GOT3 (cell line): Measurements from ENCODE around the gene PCDHB5.
A peak's percentile ranks its signal among the peaks of the same experiment; 100 is the strongest.
"Not testable (repeated sequence)": the region's sequence is repeated elsewhere in the genome, so short reads cannot be mapped to it uniquely, and the experiment has no call there.

ENCODE experiments used
- DNase-seq: peaks from one replicate; lab custom pipeline; 2025; ENCODE audit warnings: mixed read lengths; lab: John Stamatoyannopoulos, UW

The PCDHB5 gene

DNA sequence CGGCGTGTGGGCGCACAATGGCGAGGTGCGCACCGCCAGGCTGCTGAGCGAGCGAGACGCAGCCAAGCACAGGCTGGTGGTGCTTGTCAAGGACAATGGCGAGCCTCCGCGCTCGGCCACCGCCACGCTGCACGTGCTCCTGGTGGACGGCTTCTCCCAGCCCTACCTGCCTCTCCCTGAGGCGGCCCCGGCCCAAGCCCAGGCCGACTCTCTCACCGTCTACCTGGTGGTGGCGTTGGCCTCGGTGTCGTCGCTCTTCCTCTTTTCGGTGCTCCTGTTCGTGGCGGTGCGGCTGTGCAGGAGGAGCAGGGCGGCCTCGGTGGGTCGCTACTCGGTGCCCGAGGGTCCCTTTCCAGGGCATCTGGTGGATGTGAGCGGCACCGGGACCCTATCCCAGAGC, 17.1 kb downstream of the PCDHB5 start:
- not testable (repeated sequence) for DNase-seq

DNA sequence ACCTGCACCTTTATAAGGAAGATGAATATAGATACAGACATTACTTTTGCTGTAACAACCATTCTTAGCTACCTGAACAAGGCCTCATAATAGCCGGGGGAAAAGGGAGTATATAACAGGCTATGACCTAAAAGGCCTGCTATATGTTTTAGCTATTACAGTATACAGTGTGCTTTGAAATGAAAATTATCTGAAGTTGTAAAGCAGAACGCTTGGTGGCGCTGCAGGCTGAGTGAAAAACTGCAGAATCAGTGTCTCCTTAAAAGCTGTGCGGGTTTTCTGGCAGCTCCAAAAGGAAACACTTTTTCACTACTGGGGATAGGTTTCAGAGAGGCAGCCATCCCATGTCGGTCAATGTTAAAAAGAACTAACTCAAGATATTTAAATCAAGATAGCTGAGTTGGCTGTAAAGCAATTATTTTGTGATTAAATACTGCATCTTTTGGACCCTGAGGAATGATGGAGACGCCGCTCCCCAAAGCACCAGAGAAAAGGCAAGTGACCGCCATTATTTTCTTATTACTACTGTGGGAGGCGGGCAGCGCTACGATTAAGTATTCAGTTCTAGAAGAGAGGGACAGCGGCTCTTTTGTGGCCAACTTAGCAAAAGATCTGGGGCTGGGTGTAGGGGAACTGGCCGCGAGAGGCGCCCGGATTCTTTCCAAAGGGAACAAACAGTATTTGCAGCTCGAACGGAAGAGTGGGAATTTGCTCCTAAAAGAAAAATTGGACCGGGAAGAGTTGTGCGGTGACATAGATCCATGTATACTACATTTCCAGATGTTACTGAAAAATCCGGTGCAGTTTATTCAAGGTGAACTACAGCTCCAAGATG, 20.8 kb downstream of the PCDHB5 start:
- no peak for DNase-seq

DNA sequence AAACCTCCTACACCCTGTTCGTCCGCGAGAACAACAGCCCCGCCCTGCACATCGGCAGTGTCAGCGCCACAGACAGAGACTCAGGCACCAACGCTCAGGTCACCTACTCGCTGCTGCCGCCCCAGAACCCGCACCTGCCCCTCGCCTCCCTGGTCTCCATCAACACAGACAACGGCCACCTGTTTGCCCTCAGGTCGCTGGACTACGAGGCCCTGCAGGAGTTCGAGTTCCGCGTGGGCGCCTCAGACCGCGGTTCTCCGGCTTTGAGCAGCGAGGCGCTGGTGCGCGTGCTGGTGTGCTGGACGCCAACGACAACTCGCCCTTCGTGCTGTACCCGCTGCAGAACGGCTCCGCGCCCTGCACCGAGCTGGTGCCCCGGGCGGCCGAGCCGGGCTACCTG, 22.4 kb downstream of the PCDHB5 start:
- DNase-seq: not testable (repeated sequence)

DNA sequence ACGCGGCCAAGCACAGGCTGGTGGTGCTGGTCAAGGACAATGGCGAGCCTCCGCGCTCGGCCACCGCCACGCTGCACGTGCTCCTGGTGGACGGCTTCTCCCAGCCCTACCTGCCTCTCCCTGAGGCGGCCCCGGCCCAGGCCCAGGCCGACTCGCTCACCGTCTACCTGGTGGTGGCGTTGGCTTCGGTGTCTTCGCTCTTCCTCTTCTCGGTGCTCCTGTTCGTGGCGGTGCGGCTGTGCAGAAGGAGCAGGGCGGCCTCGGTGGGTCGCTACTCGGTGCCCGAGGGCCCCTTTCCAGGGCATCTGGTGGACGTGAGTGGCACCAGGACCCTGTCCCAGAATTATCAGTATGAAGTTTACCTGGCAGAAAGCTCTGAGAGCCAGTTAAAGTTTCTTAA, 22.9 kb downstream of the PCDHB5 start:
- not testable (repeated sequence) for DNase-seq

DNA sequence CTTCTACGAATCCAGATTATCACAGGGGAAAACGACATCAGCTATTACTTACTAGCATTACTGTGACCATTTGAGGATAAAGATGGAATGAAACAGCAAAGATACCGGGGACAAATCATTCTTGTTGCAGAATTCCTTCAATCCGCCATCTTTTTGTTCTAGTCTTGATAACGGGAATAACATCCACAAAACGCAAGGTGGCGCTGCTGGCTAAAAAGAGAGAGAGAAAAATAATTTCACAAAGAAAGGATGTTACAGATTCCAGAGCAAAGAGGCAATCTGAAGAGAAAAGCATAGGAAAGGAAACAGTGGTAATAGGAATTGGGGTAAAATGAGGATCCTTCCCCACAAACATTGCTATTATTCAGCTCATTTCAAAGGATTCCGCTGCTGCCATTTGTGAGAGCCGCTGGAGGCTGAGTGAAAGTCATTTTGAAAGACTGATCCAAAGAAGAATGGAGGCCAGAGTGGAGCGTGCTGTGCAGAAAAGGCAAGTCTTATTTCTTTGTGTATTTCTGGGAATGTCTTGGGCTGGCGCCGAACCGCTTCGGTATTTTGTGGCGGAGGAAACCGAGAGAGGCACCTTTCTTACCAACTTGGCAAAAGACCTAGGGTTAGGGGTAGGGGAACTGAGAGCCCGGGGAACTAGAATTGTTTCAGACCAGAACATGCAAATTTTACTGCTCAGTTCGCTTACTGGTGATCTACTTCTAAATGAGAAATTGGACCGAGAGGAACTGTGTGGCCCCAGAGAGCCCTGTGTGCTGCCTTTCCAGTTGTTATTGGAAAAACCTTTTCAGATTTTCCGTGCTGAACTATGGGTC, 37.6 kb downstream of the PCDHB5 start, which contains the start of gene PCDHB7:
Gene PCDHB7, plus strand, starts transcription at position 264 of the 824 bp plus-strand sequence. Its CDS starts 192 bp downstream, at position 456.
- DNase-seq: no peak

DNA sequence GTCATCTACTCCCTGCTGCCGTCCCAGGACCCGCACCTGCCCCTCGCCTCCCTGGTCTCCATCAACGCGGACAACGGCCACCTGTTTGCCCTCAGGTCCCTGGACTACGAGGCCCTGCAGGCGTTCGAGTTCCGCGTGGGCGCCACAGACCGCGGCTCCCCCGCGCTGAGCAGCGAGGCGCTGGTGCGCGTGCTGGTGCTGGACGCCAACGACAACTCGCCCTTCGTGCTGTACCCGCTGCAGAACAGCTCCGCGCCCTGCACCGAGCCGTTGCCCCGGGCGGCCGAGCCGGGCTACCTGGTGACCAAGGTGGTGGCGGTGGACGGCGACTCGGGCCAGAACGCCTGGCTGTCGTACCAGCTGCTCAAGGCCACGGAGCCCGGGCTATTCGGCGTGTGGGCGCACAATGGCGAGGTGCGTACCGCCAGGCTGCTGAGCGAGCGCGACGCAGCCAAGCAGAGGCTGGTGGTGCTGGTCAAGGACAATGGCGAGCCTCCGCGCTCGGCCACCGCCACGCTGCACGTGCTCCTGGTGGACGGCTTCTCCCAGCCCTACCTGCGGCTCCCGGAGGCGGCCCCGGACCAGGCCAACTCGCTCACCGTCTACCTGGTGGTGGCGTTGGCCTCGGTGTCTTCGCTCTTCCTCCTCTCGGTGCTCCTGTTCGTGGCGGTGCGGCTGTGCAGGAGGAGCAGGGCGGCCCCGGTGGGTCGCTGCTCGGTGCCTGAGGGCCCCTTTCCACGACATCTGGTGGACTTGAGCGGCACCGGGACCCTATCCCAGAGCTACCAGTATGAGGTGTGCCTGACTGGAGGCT, 39.5 kb downstream of the PCDHB5 start:
- not testable (repeated sequence) for DNase-seq

DNA sequence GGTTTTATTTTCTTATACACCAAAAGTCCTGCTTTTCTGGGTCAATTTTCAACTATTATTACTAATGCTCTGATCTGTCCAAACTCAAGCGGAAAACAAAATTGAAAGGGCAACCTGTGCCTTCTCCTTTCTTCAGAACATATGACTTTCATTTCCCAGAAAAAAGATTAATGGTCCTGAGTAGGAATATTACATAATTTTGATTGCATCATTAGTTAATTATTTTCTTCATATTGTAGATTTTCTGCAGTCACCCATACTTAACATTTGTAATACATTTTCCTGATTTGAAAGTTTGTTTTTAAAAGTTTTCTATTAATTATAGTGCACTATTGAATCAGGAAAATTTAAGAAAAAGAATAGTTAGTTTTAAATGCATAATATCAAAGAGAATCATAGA, 40.9 kb downstream of the PCDHB5 start:
- no peak for DNase-seq

DNA sequence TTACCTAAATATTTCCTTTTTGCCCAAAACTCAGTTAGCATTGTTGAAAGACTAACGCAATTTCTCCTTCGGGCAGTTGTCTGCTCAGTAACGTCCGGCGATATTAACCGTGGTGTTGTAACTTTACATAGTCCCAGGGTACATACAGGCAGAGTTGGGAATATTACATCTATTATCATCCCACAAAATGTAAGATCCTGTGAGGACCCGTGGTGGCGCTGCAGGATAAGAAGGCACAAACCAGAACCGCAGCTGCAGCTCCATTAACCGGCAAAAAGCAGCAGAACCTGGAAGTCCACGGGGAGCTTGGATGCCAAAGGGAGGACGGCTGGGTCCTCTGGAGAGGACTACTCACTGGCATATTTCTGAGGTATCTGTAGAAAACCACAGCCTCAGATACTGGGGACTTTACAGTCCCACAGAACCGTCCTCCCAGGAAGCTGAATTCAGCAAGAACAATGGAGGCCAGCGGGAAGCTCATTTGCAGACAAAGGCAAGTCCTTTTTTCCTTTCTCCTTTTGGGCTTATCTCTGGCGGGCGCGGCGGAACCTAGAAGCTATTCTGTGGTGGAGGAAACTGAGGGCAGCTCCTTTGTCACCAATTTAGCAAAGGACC, 42.7 kb downstream of the PCDHB5 start, which contains the start of gene PCDHB8:
Gene PCDHB8, plus strand, starts transcription at position 214 of the 615 bp plus-strand sequence. Its CDS starts 245 bp downstream, at position 459.
- peak; percentile 56 for DNase-seq

DNA sequence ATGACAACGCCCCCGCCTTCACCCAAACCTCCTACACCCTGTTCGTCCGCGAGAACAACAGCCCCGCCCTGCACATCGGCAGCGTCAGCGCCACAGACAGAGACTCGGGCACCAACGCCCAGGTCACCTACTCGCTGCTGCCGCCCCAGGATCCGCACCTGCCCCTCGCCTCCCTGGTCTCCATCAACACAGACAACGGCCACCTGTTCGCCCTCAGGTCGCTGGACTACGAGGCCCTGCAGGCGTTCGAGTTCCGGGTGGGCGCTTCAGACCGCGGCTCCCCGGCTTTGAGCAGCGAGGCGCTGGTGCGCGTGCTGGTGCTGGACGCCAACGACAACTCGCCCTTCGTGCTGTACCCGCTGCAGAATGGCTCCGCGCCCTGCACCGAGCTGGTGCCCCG, 44.4 kb downstream of the PCDHB5 start:
- not testable (repeated sequence) for DNase-seq

DNA sequence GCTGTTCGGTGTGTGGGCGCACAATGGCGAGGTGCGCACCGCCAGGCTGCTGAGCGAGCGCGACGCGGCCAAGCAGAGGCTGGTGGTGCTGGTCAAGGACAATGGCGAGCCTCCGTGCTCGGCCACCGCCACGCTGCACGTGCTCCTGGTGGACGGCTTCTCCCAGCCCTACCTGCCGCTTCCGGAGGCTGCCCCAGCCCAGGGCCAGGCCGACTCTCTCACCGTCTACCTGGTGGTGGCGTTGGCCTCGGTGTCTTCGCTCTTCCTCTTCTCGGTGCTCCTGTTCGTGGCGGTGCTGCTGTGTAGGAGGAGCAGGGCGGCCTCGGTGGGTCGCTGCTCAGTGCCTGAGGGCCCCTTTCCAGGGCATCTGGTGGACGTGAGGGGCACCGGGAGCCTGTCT, 44.9 kb downstream of the PCDHB5 start:
- not testable (repeated sequence) for DNase-seq

DNA sequence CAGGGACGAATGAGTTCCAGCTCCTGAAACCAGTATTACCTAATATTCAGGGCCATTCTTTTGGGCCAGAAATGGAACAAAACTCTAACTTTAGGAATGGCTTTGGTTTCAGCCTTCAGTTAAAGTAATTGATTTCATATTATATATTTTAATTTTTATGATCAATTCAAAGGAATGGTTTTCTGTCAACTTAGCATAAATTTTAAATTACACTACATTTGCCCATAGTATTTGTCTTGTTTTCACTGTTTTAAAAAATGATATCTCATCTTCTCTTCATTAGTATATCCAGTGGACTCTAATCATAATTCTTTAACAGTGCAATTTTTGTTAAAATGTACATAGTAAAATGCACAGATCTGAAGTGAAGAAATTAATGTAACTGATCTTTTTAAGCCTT, 45.3 kb downstream of the PCDHB5 start:
- no peak for DNase-seq

DNA sequence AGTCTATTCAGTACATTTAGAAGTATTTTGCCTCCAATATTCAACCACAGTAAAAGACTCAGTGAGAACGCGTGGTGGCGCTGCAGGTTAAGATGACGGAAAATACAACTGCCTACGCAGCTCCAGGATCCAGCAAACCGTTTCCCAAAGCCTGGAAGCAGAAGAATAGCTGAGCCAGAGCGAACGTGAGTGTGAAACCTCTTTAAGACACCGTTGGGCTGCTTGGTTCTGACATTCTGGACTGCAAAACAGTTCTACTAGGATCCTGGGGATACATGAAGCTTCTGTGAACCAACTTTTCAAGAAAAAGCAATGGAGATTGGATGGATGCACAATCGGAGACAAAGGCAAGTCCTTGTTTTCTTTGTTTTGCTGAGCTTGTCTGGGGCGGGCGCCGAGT, 47.2 kb downstream of the PCDHB5 start, which contains the start of gene PCDHB16:
Gene PCDHB16, plus strand, starts transcription at position 140 of the 400 bp plus-strand sequence. Its CDS starts 173 bp downstream, at position 313.
- no peak for DNase-seq

DNA sequence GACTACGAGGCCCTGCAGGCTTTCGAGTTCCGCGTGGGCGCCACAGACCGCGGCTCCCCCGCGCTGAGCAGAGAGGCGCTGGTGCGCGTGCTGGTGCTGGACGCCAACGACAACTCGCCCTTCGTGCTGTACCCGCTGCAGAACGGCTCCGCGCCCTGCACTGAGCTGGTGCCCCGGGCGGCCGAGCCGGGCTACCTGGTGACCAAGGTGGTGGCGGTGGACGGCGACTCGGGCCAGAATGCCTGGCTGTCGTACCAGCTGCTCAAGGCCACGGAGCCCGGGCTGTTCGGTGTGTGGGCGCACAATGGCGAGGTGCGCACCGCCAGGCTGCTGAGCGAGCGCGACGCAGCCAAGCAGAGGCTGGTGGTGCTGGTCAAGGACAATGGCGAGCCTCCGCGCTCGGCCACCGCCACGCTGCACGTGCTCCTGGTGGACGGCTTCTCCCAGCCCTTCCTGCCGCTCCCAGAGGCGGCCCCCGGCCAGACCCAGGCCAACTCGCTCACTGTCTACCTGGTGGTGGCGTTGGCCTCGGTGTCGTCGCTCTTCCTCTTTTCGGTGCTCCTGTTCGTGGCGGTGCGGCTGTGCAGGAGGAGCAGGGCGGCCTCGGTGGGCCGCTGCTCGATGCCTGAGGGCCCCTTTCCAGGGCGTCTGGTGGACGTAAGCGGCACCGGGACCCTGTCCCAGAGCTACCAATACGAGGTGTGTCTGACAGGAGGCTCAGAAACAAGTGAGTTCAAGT, 49.3 kb downstream of the PCDHB5 start:
- not testable (repeated sequence) for DNase-seq

DNA sequence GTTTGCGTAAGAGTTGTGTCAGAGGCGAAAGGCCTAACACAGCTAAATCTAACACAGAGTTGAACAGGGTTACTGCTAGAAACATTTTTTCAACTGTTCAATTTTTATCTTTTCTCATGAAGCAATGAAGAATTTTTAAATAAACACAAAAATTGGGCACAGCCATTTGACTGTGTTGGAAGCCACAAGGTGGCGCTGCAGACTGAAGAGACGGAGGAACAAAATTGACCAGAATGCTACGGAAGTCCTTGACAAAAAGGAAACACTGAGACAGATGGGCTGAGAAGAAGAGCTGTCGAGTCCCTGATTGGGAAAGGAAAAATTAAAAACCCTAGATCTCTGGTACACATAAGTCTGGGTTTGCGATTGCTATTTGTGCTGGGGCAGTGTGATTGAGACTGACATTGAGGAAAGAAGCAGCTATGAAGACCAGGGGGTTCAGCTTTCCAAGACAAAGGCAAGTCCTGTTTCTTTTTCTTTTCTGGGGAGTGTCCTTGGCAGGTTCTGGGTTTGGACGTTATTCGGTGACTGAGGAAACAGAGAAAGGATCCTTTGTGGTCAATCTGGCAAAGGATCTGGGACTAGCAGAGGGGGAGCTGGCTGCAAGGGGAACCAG, 52.0 kb downstream of the PCDHB5 start, which contains the start of gene PCDHB9:
Gene PCDHB9, plus strand, starts transcription at position 265 of the 616 bp plus-strand sequence. Its CDS starts 158 bp downstream, at position 423.
- no peak for DNase-seq
